Gastrocnemius medialis (tissue), 4 donors: ENCODE data around the gene GRIK1. TPM values are rescaled to one million over a fixed set of nuclear protein-coding genes. Genes with fewer than 3 reads are reported as not detected.

Experiments used
- ATAC-seq, 2 donors: fragments of 150-250 bp; one replicate each; pipeline ENCODE4 v1.9.1; 2016
- DNase-seq, 2 donors: peaks; one replicate each; pipeline ENCODE4 v3.0.0-alpha.2; 2019
- H3K27ac ChIP-seq, 4 donors: fragments of 200-600 bp; sonication (generic); 1 replicate in 1 of 4; 2 replicates in 3 of 4; pipeline ENCODE4 v1.5.1; 2016 to 2018; ENCODE audit warnings: mild to moderate bottlenecking in 2 of 4, moderate library complexity in 1 of 4
- H3K27me3 ChIP-seq, 3 donors: fragments of 200-600 bp; sonication (generic) in 2 of 3; 1 replicate in 1 of 3; 2 replicates in 2 of 3; pipeline versions ENCODE4 v1.5.1 to v1.6.0; 2016 to 2019; ENCODE audit warnings: mild to moderate bottlenecking in 1 of 3, moderate library complexity in 1 of 3
- H3K36me3 ChIP-seq, 2 donors: fragments of 200-600 bp; sonication (generic) in 1 of 2; one replicate each; pipeline ENCODE4 v1.5.1; 2017 to 2018
- H3K4me1 ChIP-seq, 2 donors: fragments of 200-600 bp; sonication (generic) in 1 of 2; one replicate each; pipeline ENCODE4 v1.5.1; 2016 to 2017; ENCODE audit warnings: mild to moderate bottlenecking in 2 of 2
- H3K4me3 ChIP-seq, 4 donors: fragments of 200-600 bp; sonication (generic) in 3 of 4; 1 replicate in 1 of 4; 2 replicates in 3 of 4; pipeline ENCODE4 v1.5.1; 2016 to 2019; ENCODE audit warnings: mild to moderate bottlenecking in 2 of 4
- H3K9me3 ChIP-seq, 3 donors: fragments of 200-600 bp; sonication (generic) in 2 of 3; 1 replicate in 1 of 3; 2 replicates in 2 of 3; pipeline ENCODE4 v1.5.1; 2016 to 2019
- POLR2A ChIP-seq, 2 donors: fragments of 450-650 bp; IDR thresholded peaks; one replicate each; pipeline ENCODE4 v1.6.1; 2017; ENCODE audit warnings: antibody characterized with exemption in 2 of 2, mild to moderate bottlenecking in 2 of 2, moderate library complexity in 2 of 2
- in situ Hi-C, 4 donors: fragments of 200-750 bp; cut with MboI; loops; one replicate each; pipeline versions ENCODE4 v1.15.0 to v1.8.0; 2017; ENCODE audit warnings: low sequenced_read_pairs in 4 of 4
- intact Hi-C: fragments of 100-400 bp; cut with DNase I; formaldehyde crosslinking; loops from one replicate; pipeline ENCODE4 v1.15.1; 2023; ENCODE audit warnings: low total_unique reads
- total RNA-seq, 4 donors: library from RNA; depleted of rRNA; stranded (reverse); fragments of >200 nt; gene quantifications; one replicate each; pipeline versions ENCODE4 v1.1.0 to v1.2.3, GENCODE V29; 2016
- TF ChIP-seq, protein P1 (sequence below), 5 experiments: fragments of 450-650 bp in 3 of 5; fragments of 200-600 bp in 2 of 5; sonication (generic) in 2 of 5; IDR thresholded peaks in 4 of 5; conservative IDR thresholded peaks in 1 of 5; 1 replicate in 4 of 5; 2 replicates in 1 of 5; pipeline ENCODE4 v1.5.1; 2016 to 2019; ENCODE audit warnings: antibody characterized with exemption in 5 of 5, mild to moderate bottlenecking in 3 of 5, moderate library complexity in 3 of 5

GRIK1 gene
- total RNA-seq, 4 donors from 2014 or later: 0.13 TPM; not detected in 3

DNA sequence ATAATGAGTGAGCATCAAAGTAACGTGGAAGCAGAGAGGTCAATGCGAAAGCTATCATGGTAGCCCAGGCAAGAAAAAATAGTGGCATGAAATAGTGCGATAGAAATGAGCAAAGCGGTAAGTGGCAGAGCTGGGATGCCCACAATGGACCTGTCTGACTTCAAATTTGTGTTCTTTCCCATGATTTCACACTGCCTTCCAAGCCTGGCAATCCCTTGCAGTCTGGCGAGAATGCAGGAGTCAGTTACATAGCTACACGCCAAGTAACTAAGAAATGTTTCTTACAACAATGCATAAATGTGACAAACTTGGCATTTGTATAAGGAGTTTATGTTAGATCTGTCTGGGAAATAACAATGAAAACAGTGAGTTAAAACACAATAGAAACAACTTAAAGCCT, 82.6 kb downstream of the GRIK1 start:
- H3K27ac ChIP-seq: no peak overlapping the region
- H3K36me3 ChIP-seq: no peaks in the 10 kb centered on the region
- in situ Hi-C loops: no loop called here

DNA sequence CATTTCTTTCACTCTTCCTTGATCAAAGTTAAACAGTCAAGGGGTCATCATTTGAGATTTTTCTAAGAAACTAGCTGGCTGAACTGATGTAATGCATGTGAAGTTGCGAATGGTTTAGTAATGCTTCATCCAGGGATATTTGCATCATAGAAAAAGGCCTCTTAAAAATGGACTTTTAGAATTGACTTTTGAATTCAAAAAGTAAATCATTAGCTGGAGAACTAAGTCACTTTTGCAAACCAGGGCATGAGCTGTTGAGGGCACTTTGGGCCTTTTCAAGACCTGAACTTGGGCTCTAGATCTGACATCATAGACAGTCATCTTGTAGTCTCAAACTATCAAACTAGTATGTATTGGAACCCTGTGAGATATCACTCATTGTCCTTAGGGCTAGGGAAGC, 85.0 kb downstream of the GRIK1 start:
- no peak for DNase-seq
- in situ Hi-C loops: no loop called here
- no peak for ATAC-seq

More for the DNA sequence above, 82.6 kb downstream of the GRIK1 start:
- no peak for DNase-seq
- H3K4me3 ChIP-seq: no peak overlapping the region
- no peaks in the 10 kb centered on the region for H3K4me1 ChIP-seq
- no peaks in the 10 kb centered on the region for H3K9me3 ChIP-seq
- TF ChIP-seq, protein P1, sequence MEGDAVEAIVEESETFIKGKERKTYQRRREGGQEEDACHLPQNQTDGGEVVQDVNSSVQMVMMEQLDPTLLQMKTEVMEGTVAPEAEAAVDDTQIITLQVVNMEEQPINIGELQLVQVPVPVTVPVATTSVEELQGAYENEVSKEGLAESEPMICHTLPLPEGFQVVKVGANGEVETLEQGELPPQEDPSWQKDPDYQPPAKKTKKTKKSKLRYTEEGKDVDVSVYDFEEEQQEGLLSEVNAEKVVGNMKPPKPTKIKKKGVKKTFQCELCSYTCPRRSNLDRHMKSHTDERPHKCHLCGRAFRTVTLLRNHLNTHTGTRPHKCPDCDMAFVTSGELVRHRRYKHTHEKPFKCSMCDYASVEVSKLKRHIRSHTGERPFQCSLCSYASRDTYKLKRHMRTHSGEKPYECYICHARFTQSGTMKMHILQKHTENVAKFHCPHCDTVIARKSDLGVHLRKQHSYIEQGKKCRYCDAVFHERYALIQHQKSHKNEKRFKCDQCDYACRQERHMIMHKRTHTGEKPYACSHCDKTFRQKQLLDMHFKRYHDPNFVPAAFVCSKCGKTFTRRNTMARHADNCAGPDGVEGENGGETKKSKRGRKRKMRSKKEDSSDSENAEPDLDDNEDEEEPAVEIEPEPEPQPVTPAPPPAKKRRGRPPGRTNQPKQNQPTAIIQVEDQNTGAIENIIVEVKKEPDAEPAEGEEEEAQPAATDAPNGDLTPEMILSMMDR (IDR thresholded peaks at IDR 0.05 in 4 of 5, conservative IDR thresholded peaks at IDR 0.05 in 1 of 5): no peak
- TF ChIP-seq POLR2A (IDR thresholded peaks at IDR 0.05): no peak
- intact Hi-C loops: no loop called here
- no peak for ATAC-seq
- no peaks in the 10 kb centered on the region for H3K27me3 ChIP-seq

DNA sequence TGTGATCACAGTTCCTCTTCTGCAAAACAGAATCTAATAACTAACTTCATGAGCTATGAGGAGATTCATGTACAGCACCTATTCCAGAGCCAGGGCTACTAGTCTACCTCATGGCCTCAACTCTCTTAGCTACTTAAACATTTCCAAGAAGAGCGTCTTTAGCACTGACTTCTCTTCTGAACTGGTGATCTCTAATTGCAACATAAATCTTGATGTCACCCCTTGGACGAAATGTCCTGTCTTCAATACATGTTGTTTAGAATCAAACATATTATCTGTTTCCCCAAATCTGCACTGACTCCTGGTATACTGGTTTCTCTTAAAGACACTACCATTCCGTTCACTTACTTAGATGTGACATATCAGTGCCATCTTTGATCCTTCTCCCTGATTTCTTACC, 88.2 kb downstream of the GRIK1 start:
- ATAC-seq (no peak), DNase-seq (no peak)
- H3K4me3 ChIP-seq: no peak overlapping the region
- TF ChIP-seq, protein P1 (IDR thresholded peaks at IDR 0.05 in 4 of 5, conservative IDR thresholded peaks at IDR 0.05 in 1 of 5): no peak
- no peak for TF ChIP-seq POLR2A (IDR thresholded peaks at IDR 0.05)
- H3K27ac ChIP-seq: no peak overlapping the region
- H3K36me3 ChIP-seq: no peaks in the 10 kb centered on the region
- H3K9me3 ChIP-seq: no peaks in the 10 kb centered on the region
- intact Hi-C loops: no loop called here
- no peaks in the 10 kb centered on the region for H3K4me1 ChIP-seq
- in situ Hi-C loops: no loop called here
- H3K27me3 ChIP-seq: no peaks in the 10 kb centered on the region

More for the DNA sequence above, 85.0 kb downstream of the GRIK1 start:
- Histone ChIP-seq H3K27ac (no peak overlapping the region), H3K27me3 (no peaks in the 10 kb centered on the region), H3K9me3 (no peaks in the 10 kb centered on the region), H3K4me1 (no peaks in the 10 kb centered on the region), H3K36me3 (no peaks in the 10 kb centered on the region), H3K4me3 (no peak overlapping the region)
- intact Hi-C loops: no loop called here
- no peak for TF ChIP-seq POLR2A (IDR thresholded peaks at IDR 0.05)
- TF ChIP-seq, protein P1 (IDR thresholded peaks at IDR 0.05 in 4 of 5, conservative IDR thresholded peaks at IDR 0.05 in 1 of 5): no peak

DNA sequence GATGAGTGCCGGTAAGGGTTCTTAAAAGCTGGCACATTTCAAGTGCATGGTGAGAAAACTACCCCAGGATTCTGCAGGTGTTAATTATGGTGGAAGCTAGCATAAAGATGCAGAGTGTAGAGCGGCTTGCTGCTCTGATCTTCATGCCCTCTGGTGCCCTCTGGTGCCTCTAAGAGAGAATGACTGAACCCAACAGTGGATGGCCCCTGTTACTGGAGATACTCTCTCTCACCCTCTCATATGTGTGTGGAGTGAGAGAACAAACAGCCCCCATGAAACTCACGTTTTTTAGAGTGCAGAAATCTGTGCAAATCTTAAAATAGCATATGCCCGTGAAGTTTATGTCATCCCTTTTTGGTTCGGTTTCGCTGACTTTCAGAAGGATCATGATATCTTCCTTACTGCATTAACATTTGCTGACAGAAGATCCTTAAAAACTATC, 90.0 kb downstream of the GRIK1 start:
- no peaks in the 10 kb centered on the region for H3K27me3 ChIP-seq
- no peak for TF ChIP-seq POLR2A (IDR thresholded peaks at IDR 0.05)
- TF ChIP-seq, protein P1 (IDR thresholded peaks at IDR 0.05 in 4 of 5, conservative IDR thresholded peaks at IDR 0.05 in 1 of 5): peak in 3 of 5 experiments; percentile 39 to 56 (median 49)
- H3K27ac ChIP-seq: no peak overlapping the region
- H3K36me3 ChIP-seq: no peaks in the 10 kb centered on the region
- H3K9me3 ChIP-seq: no peaks in the 10 kb centered on the region
- intact Hi-C loops: no loop called here
- DNase-seq (peak in 1 of 2 donors; percentile 15), ATAC-seq (peak in 1 of 2 donors; percentile 73)
- no peaks in the 10 kb centered on the region for H3K4me1 ChIP-seq
- H3K4me3 ChIP-seq: no peak overlapping the region
- in situ Hi-C loops: loop anchor here (10.0 to 25.0 kb wide), 4 partner anchors 362 to 387 kb away; no protein-coding TSS in a partner anchor

DNA sequence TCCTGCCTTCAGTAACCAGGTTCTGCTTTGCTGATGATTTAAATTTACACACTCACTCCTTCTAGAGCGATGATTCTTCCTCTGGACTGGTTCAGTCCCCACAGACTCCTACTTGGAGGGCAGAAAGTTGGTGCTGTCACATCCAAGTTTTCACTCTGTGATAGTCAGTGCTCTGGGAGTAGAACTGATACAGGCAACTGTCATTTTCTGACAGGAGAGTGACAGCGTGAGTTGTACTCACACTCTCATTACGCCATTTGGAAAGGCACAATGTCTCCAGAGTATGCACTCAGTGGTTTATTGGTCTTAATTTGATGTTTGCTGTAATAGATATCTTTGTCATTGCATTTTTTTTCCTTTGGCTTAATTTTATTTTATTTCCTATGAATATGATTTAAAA, 96.0 kb downstream of the GRIK1 start:
- Histone ChIP-seq H3K9me3 (no peaks in the 10 kb centered on the region), H3K36me3 (no peaks in the 10 kb centered on the region), H3K4me1 (no peaks in the 10 kb centered on the region), H3K27ac (no peak overlapping the region), H3K4me3 (no peak overlapping the region), H3K27me3 (no peaks in the 10 kb centered on the region)
- ATAC-seq (no peak), DNase-seq (no peak)
- TF ChIP-seq, protein P1 (IDR thresholded peaks at IDR 0.05 in 4 of 5, conservative IDR thresholded peaks at IDR 0.05 in 1 of 5): no peak
- TF ChIP-seq POLR2A (IDR thresholded peaks at IDR 0.05): no peak
- intact Hi-C loops: no loop called here
- in situ Hi-C loops: loop anchor here (10.0 to 25.0 kb wide), 4 partner anchors 357 to 382 kb away; no protein-coding TSS in a partner anchor
